ENCODE data around the gene CTIF.

CTIF gene

DNA sequence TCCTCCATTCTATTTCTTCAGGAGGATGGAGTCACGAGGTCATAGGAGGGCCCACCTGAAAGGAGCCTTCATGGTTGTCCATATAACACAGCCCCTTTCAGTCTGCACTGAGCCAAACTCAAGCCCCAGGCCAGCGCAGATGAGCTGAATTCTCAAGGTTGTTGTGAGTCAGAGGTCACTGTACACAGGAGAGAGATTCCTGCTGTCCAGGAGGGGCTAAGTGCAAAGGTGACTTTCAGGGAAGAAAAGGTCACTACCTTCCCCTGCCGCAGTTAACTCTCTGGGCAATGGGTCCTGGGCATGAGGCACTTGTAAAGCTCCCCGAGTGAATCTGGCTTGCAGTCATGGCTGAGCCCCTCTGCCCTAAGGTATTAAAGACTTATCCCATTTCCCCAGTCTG is 150.7 kb downstream of the CTIF start:
- DNase-seq, result no peak

DNA sequence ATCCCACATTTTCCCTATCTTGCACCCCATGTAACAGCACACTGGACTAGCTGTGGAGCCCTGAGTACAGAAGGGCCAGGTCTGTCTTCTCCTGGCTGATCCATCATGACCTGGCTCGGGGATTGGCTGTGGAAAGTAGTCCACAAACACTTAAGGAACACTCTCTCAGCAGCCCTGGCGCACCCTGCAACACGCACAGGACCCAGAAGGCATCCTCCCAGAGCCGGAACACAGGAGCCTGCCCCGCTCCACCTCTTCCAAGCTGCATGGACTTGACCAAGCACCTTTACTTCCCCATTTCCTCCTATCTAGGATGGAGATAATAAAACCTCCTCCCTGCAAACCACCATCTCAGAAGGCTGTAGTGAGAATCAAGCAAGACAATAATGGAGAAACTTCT is 151.7 kb downstream of the CTIF start:
- DNase-seq, result no peak

DNA sequence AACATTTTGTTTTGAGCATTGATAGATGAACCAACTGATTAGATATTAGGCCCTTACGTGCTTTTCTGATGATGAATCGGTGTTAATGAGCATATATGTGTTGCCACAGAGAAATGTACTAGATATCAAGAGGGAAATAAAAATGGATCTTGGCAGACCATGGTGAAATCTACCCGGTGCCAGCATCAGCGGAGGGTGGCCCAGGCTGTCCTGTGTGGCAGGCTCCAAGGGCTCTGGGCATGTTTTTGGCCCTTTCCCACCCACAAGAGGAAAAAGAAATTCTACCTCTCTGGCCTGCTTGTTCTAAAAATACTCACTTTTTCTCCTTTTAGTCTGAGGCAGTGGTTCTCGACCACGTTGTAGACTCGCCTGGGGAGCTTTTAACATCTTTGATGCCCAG is 154.2 kb downstream of the CTIF start:
- no peak for DNase-seq

DNA sequence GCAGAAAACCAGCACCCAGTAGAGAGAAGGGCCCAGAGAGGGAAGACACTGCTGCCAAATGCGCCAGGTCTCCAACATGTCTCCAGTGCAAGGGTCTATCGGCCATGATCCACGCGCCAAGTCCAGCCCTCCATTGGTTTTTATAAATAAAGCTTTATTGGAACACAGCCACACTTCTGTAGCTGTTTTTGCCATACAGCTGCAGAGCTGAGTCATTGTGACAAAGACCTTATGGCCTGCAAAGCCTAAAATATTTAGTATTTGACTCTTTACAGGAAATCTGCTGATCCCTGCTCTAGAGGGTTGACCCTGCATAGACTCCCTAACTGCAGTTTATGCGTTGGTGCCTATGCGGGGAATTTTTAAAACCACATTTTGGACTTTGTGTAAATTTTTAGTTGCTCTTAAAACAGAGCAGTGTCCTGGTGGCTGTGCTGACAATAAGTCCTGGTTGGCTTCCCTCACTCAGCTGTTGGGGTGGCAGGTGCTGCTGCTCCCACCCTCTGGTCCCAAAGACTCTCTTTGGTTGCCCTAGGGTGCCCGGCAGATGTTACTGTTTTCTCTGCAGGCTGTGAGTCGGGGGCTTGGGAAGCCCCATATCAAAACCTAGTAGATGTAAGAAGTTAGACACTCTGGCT is 154.9 kb downstream of the CTIF start:
- no peak for DNase-seq

DNA sequence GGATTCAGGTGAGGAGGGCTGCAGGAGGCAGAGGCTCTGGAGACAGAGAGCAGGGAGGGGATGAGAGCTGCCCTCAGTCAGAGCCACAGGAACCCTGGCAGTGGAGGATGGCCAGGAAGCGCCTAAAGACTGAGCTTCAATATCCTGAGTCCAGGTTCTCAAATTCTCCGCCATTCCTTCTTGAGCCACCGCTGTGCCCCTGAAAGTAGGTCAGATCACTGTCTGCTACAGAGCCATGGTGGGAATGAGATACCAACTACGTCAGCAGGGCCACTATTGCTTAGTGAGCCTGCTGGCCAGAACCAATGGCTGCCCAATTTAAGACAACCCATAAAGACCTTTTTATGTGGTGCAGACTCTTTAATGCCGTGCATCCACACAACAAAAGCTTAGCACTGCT is 155.5 kb downstream of the CTIF start:
- no peak for DNase-seq

DNA sequence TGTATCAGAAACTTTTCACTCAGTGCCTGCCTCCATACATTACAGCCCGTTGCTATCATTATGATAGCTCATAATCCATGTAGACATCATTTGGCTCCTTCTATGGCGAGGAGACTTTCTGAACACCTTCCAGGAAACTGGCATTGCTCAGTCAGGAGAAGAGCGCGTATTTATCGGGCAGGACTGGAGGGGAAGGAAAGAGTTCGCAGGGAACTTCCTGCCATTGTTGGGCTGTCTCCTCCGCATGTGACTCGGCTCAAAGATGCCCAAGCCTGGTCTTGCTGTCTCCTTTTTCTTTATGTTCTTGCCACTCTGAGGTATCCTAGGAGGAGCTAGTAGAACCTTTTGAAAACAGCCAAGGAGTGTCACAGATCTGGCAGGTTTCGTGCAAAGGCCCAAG is 156.8 kb downstream of the CTIF start:
- no peak for DNase-seq

DNA sequence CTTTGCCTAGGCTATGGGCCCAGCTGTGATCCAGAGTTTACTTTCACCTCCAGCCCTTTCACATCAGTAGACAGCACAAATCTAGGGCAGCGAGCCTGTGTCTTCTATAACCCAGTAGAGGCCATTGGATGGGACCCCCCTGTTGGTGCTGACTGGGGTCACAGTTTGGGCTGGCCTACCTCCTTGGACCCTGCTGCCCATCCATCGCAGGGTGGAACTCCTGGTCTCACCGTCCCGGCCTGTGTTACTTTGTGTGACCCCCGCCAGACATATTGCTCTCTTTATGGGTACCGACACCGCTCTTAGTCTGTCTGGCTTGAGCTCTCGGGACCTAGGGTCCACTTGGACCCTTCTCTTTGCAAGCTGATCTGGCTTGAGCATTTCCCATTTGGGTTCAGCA is 157.4 kb downstream of the CTIF start:
- DNase-seq, result no peak

DNA sequence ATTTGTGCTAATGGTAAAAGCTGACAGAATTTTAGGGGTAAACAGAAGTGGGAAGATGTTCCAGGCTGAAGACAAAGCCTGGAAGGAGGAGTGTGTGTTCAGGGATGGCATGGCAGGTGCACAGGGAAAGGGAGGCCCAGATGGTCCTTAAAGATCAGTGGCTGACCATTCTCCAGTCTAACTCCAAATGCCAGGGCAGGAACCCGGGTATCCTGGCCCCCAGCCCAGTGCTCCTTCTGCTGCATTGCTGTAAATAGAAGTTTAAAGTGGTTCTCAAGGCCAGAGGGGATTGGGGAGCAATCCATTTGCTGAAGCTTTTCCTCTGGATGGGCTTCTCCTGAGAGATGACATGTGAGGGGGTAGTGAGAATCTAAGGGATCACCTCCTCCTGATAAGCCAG is 158.6 kb downstream of the CTIF start:
- no peak for DNase-seq

DNA sequence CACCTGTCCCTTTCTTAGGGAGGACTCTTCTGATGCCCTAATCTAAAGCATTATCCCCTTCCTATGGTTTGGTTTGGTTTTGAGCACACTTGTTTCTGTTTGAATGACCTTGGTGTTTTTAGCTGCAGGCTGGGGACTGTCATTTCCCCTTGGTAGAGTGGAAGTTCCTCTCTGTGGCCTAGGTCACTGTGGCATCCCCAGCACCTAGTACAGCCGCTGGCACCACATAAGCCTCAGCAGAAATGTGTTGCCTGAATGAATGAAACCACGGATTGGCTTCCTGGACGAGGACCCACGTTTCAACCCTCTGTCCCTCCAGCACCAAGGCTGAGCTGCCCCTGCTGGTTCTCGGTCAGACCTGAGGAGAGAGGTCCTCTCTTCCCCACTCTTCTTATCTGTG is 159.9 kb downstream of the CTIF start:
- DNase-seq, result no peak

DNA sequence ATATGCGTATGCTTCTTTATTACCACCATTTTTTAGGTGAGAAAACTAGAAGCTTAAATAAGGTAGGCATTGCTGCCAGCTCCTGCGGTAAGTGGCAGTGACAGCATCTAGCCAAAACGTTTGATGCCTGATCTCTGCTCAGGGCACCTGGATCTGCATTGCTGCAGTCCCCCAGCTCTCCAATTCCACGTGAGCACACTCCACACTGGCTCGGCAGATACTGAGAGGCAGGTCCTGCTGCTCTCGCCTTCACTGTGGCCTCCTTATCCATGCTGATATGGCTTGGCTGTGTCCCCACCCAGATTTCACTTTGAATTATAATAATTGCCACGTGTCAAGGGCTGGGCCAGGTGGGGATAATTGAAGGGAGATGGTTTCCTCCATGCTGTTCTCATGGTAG is 160.9 kb downstream of the CTIF start:
- DNase-seq, result no peak

DNA sequence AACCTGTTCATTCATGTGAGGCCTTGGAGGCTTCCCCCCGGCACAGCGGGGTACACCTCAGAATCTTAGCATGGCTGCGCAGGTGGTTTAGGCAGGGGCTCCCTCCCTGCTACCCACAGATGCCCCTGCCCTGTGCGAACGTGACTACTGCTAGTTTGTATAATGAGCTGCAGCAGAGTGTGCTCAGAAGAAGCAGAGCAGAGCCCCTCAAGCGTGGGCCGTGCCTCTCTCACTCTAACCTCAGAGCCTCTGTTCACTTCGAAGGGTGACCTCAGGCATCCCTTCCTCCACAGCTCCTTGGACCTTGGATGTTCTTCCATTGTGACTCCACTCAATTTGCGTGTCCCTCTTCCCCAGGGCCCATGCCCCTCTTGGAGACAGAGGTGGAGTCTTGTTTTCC is 161.6 kb downstream of the CTIF start:
- no peak for DNase-seq

DNA sequence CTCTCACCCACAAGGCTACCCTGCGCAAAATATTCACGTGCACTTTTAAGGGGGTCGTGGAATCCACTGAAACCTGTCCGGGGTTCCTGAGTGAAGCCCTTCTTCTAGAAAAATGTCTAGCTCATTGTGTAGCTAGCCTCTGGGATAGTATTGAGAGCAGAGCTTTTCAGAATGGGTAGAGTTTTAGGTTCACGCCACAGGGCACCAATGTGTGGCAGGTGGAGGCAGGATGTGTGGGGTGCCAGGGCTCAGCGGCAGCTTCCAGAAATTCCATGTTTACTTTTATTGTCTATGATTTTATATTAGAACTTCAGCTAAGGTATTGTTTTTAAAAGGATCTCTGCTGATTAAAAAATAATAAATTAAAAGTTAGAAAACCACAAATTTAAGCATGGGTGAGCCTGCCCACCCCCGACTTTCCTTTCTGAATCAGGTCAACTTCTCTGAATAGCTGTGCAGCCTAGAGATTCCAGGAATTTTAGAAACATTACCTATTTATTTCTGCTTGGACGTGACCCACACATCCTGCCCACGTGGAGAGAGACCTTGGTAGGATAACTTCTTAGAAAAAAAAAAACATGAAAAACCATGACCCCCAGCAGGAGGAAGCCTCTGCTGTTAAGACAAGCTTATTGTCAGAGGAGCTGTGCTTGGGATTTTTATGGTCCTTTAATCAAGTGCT is 163.7 kb downstream of the CTIF start:
- DNase-seq, result no peak

DNA sequence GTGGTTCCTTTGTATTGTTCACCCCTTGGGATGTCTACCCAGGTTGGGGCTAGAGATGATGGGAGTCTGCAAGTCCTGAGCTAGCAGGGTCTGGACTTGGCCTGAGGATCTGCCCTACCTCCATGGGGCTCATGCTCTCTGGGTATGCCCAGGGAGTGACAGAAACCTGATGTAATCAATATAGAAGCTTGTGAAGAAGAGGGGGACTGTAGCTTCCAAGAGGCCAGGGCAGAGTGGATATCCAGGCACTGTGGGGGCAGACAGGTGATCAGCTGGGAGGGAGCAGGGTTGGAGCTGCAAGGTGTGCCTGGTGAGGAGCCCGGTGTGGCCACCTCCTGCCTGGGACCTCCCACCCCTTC is 164.2 kb downstream of the CTIF start:
- no peak for DNase-seq

DNA sequence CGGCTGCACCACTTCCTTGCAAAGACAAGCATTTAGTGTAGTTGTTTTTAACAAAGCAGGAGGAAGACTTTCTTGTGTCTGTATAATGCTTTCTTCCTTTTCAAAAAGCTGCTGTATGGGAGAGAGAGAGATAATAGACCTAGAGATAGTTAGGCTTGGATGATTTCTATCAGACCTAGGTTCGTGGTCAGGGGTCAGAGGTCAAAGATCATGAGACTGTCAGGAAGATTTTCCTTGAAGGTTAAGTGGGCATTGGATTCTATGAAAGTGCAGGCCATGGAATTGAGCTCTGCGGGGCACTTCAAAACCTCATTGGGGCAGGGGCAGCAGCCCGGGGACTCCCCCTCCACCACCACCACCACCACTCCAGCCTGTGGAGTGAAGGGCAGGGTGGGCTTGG is 164.6 kb downstream of the CTIF start:
- DNase-seq, result no peak

DNA sequence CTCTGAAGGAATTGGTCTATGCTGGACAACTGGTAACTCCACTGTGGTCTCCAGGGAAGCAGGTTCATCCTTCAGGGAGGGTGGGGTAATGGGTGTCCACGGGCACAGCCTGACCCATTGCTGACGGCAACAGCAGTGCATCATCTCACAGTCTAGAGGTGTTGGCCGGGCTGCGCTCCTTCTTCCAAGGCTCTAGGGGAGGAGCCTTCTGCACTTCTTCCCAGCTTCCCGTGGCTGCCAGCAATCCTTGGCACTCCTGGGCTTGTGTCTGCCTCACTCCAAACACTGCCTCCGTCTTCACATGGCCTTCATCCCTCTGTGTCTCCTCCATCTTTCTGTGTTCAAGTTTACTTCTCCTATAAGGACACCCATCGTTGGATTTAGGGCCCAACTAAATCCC is 166.2 kb downstream of the CTIF start:
- no peak for DNase-seq

DNA sequence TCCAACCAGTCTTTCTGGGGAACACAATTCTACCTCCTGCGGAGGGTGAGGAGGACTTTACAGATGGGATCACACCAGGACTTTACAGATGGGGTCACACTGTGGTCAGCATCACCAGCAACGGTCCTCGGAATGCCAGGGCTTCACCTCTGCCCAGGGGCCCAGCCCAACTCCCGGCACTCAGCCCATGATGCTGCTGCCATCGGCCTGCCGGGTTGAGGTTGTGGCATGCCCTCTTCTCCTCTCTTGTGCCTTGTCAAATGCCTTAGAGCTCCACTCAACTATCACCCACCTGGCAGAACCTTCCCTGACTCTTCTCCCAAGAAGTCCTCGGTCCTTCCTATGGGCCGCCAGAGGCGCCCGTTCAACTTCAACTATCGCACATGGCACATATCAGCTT is 166.7 kb downstream of the CTIF start:
- DNase-seq, result no peak

DNA sequence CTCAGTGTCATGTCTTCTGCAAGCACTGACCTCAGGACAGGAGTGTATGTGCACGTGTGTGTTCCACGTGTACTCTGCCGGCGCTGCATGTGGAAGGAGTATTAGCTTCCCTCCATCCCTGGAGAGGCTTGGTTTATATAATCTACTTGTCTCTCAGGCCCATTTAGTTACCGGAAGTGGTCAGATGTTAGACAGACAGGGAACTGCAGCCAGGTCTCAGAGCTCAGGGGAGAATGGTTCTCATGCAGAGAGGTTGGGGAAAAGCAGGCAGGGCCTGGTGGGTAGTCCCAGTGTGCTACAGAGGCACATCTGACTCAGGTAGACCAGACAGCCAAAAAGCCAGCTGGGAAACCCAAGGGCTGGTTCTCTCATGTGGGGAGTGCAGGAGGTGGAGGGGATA is 167.9 kb downstream of the CTIF start:
- DNase-seq, result no peak

DNA sequence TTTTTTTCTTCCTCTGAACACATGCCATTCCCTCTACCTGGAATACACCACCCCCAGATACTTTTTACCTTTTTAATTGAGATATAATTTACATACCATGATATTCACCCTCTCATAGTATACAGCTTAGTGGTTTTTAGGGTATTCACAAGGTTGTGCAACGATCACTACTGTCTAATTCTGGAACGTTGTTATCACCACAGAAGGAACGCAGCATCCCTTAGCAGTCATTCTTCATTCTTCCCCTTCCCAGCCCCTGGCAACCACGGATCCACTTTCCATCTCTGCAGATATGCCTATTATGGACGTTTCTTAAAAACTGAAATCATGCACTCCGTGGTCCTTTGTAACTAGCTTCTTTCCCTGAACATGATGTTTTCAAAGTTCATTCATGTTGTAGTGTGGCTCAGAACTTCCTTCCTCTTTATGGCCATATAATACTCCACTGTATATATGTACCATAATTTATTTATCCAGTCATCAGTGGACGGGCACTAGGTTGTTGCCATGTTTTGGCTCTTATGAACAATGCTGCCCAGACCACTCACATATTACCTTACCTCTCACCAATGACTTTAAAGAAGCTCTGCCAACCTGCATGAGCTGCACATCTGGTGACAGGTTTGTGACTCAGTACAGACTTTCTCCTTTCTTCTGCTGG is 168.9 kb downstream of the CTIF start:
- DNase-seq, result no peak

DNA sequence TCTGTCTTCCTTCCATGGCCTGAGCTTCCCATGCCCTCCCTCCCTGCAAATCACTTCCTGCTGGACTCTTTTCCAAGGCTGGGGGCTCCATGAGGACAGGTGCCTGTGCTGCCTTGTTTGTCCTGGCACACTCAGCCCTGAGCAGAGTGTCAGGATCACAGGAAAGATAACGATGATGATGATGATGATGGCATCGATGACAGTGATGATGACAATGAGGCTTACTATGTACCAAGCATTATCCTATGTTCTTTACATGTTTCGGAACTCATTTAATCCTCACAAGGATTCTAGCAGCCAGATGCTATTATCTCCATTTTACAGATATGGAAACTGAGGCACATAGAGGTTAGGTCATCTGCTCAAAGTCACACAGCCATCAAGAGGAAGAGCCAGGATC is 170.0 kb downstream of the CTIF start:
- DNase-seq, result no peak

DNA sequence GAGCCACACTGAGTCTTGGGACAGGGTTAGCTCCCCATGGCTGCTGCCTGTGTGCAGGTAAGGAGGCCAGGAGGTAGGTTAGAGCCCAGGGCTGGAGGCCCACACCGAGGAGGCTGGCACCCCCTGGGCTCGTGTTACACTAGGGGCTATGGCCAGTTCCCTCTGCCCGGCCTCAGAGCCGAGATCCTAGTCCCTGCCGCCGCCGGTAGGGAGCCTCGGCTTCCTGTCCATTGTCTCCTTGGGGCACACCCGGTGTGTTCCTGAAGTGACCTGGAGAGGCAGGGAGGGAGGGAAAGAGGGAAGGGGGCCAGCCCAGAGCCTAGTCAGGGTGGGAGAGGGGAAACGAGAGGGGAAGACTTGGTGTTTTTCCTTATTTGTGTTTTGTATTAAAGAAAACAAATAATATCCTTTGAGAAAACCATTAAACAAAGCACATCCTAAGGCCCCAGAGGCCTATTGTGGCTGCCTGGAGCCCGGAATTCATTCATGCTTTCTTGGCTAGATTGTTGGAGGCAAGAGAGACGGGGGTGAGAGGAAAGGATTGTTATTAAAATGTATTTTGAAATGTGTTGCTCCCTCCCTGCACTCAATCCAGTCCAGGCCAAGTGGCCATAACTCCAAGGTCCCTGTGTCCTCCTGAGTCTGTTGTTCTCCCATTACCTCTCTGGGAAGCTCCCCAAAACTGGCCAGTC is 170.7 kb downstream of the CTIF start:
- no peak for DNase-seq

DNA sequence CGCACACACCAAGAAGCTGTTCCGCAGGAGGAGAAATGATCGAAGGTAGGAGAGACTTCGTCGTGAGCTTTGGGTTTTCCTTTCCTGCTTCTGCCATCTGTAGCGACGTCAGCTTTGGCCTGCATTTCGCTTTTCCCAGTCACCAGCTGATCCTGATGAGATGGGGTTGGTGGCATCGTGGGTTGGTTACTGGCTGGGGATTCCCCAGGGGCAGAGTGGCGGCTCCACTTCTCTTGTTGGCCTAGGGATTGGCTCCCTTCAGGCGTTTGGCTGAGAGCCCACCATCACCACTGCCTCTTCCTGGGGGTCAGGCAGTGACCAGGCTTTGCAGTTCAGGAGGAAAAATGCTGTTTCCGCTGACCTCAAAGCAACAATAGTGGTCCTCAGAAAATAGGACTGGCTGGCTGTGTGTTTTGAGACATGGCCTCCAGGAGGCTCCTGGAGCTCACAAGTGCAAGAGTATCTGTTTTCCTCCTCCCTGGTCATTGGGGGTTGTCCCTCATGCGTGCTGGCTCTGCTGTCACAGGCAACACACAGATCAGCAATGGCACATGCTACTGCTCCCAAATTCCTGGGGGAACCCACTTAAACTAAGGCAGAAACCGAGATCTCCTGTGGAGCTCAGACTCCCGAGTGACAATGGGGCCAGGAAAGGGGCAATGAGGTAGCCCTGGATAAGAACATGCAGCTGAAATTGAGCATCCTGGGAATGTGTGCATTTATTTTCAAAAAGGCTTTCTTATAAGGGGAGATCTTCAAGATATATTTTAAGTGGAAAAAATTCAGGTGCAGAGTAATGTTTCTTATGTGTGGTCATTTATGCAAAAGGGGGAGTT is 173.0 kb downstream of the CTIF start:
- no peak for DNase-seq

DNA sequence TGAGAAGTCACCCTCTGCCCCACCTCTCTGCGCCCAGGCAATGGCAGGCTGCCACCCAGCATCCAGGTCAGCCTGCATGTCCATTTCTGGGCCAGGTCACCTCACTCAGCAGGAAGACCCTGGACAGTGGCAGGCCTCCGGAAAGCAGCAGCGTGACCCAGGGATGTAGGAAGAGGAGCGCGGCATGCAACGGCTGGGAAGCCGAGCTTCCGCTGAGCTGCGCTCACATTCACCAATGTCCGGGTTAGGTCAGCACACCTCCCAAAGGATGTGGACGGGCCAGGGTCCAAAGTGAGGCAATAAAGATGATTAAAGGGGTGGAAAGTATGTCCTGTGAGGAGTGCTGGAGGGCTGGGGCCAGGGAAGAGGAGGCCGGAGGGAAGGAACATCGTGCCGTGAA is 174.5 kb downstream of the CTIF start:
- no peak for DNase-seq

DNA sequence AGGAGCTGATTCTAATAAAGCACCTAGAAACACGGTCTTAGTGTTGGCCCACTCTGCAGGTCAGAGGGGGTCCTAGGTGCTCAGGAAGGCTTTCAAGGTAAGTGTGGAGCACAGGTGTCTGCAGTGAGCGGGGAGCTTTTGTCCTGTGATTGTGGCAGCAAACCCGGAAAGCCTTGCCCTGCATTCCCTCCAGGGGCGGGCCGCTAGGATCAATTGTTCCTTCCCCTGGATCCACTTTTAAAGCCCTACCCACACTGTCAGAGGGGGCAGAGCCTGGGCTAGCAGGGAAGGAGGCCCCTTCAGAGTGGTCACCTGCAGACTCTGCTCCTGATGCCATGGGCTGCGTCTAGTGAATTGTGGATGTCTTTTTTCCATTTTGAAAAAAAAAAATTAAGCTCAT is 176.0 kb downstream of the CTIF start:
- DNase-seq, result no peak
